A673 (cell line): Measurements from ENCODE around the gene FCRL6.

Experiments used
- CTCF ChIP-seq: fragments of 300-800, 200-600 bp; sonication (generic); conservative IDR thresholded peaks from 2 replicates; pipeline ENCODE4 v1.5.1; 2017; ENCODE audit warnings: low read depth, mild to moderate bottlenecking, antibody characterized with exemption, low read length, moderate library complexity, mixed read lengths
- EZH2 ChIP-seq: fragments of 200-600 bp; sonication (generic); IDR thresholded peaks from 2 replicates; pipeline ENCODE4 v1.6.1; 2017; ENCODE audit warnings: borderline replicate concordance, low read depth, mild to moderate bottlenecking, mixed read lengths, antibody characterized with exemption, low read length; ENCODE audit not compliant: poor library complexity, severe bottlenecking

- TF ChIP-seq CTCF: no peak
- TF ChIP-seq EZH2: no peak
These were observed 30.8 kb upstream of the FCRL6 start for GRCh38 chr1:159771127-159771895.
